Fibroblast of villous mesenchyme (primary cell): ENCODE data around the gene COL11A2. TPM values are rescaled to one million over a fixed set of nuclear protein-coding genes. Genes with fewer than 3 reads are reported as not detected.

Source experiments
- DNase-seq: peaks from one replicate; pipeline ENCODE4 v3.0.0-alpha.2; 2010; ENCODE audit warnings: low read depth
- H3K4me3 ChIP-seq: 2 replicates; pipeline ENCODE4 v1.5.1; 2011; ENCODE audit warnings: low read depth, mild to moderate bottlenecking, low read length
- total RNA-seq: library from RNA; depleted of rRNA; stranded (reverse); fragments of >200 nt; gene quantifications from 2 replicates; pipeline ENCODE4 v1.2.3, GENCODE V29; 2012
- TF ChIP-seq, protein P1 (sequence below): IDR thresholded peaks from 2 replicates; pipeline ENCODE4 v1.5.1; 2012; ENCODE audit warnings: low read depth, mild to moderate bottlenecking, low read length; ENCODE audit not compliant: insufficient read depth

Gene COL11A2
- total RNA-seq, 1 donor, result under 0.01 TPM

DNA sequence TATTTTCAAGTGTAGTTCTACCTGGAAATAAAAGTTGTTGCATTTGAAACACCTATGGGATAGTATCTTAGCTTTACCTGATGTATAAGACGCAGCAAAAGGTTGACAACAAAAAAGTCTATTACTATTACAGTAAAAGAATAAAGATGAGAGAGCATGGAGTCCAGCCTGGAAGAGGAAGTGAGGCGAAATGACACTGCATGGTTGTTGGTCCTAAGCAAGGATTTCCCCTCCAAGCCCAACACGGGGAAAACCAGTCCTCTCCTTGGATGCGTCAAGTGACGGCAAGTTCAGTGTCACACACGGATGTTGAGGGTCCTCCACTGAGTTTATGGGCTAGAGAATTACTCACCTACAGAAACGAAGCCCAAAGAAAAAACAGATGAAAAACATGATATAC, 51.7 kb downstream of the COL11A2 start:
- H3K4me3 ChIP-seq, result no peak overlapping the region
- DNase-seq, result no peak
- TF ChIP-seq, protein P1, sequence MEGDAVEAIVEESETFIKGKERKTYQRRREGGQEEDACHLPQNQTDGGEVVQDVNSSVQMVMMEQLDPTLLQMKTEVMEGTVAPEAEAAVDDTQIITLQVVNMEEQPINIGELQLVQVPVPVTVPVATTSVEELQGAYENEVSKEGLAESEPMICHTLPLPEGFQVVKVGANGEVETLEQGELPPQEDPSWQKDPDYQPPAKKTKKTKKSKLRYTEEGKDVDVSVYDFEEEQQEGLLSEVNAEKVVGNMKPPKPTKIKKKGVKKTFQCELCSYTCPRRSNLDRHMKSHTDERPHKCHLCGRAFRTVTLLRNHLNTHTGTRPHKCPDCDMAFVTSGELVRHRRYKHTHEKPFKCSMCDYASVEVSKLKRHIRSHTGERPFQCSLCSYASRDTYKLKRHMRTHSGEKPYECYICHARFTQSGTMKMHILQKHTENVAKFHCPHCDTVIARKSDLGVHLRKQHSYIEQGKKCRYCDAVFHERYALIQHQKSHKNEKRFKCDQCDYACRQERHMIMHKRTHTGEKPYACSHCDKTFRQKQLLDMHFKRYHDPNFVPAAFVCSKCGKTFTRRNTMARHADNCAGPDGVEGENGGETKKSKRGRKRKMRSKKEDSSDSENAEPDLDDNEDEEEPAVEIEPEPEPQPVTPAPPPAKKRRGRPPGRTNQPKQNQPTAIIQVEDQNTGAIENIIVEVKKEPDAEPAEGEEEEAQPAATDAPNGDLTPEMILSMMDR, result no peak

DNA sequence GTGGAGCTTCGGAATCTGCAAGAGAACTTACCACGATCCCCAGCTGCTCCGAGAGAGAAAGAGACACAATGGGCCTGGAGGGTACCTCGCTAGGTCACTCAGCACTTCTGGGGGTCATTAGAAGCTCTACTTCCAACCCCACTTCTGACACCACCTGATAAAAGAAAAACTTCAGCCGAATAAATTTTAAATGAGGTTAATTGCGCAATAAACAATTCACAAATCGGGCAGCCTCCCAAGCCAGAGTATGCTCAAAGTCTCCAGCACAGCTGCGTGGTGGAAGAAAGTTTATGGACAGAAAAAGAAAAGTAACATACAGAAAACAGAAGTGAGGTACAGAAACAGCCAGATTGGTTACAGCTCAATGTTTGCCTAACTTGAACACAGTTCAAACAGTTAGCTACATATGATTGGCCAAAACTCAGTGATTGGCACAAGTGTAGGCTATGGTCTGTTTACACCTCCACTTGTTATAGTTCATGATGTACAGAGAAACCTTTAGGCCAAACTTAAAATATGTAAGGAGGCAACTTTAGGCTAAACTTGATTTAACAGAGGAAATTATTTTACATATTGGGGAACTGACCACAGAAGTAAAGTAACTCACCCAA, 52.6 kb downstream of the COL11A2 start:
- TF ChIP-seq, protein P1, result no peak
- no peak for DNase-seq
- no peak overlapping the region for H3K4me3 ChIP-seq

DNA sequence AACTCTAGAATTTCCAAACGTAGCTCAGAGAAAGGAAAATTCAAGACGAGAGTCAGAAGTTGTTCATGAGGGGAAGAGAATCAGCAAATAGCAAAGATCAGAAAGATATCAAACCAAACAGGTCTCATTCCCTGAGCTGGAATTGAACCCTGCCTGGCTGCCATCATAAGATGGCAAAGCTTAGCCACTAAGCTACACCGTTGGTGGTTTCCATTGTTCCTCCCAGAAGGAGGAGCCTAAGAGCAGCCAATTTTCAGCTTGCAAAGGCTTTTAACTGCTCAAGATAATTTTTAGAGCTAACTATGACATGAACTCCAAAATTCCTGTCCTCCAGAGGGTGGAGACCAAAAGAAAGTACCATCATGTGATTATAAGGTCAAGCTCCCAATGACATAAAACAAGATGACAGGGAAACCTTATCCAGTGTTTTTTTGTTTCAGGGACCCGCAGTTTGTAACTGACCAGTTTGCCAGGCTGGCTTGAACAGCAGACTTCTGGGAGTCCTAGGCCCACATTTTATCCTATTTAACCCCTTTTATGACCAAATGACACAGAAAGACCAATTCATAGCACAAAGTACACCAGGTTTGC, 55.9 kb downstream of the COL11A2 start:
- TF ChIP-seq, protein P1, result no peak
- no peak overlapping the region for H3K4me3 ChIP-seq
- DNase-seq, result no peak

DNA sequence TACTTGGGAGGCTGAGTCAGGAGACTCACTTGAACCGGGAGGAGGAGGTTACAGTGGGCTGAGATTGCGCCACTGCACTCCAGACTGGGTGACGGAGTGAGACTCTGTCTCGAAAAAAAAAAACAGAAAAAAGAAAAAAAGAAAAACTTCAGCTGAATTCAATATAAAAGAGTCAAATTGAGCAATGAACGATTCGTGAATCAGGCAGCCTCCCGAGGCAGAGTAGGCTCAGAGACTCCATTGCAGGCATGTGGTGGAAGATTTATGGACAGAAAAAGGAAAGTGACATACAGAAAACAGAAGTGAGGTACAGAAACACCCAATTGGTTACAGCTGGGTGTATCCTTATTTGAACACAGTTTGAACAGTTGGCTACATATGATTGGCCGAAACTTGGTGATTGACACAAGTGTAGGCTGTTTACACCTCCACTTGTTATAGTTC, 60.2 kb downstream of the COL11A2 start:
- no peak overlapping the region for H3K4me3 ChIP-seq
- DNase-seq, result no peak
- TF ChIP-seq, protein P1, result no peak

DNA sequence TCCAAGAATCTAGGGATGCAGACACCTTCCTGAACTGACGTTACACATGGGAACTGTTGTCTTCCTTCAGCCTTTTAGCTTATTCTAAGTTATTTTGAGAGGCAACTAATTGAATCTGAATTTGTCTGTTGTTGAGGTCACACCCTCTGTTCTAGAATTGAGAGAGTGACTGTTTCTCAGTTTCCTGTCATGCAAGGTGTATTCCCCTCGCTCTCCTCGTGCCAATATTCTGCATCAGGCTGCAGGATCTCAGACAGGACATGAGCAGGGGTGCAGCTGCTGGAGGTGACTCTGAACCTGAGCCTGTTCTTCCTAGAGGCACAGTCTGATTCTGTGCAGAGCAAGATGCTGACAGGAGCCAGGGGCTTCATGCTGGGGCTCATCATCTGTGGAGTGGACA, 63.9 kb downstream of the COL11A2 start:
- no peak overlapping the region for H3K4me3 ChIP-seq
- TF ChIP-seq, protein P1, result no peak
- DNase-seq, result no peak

DNA sequence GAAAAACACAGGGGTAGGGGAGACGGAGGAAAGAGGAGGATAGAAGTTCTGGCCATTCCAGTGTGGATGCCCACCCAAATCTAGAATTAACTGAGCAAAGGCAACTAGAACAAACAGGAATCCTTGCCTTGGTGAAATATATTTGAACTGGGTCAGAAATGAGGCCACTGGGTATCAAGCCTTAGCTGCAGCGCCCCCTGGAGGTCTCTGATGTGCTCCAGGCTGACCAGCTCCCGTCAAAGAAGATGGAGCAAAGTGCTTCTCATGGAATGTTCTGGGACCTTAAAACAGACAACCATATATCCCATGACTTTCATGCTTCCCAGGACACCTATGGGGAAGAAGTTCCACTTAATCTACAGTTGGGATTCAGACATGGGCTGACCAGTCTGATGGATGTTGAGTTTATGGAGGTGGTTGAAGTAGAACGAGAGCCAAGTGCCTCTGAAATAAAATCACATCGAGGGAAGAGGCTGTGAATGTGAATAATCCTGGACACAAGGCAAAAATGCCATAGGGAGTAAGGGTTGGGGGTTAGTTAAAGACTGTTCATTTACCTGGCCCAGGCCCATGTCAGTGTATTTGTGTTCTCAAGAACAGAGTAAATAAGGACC, 66.1 kb downstream of the COL11A2 start:
- H3K4me3 ChIP-seq, result no peak overlapping the region
- TF ChIP-seq, protein P1, result peak; percentile 77
- DNase-seq, result peak; percentile 38
